ENCODE measurements around the gene TALDO1.

The TALDO1 gene

DNA sequence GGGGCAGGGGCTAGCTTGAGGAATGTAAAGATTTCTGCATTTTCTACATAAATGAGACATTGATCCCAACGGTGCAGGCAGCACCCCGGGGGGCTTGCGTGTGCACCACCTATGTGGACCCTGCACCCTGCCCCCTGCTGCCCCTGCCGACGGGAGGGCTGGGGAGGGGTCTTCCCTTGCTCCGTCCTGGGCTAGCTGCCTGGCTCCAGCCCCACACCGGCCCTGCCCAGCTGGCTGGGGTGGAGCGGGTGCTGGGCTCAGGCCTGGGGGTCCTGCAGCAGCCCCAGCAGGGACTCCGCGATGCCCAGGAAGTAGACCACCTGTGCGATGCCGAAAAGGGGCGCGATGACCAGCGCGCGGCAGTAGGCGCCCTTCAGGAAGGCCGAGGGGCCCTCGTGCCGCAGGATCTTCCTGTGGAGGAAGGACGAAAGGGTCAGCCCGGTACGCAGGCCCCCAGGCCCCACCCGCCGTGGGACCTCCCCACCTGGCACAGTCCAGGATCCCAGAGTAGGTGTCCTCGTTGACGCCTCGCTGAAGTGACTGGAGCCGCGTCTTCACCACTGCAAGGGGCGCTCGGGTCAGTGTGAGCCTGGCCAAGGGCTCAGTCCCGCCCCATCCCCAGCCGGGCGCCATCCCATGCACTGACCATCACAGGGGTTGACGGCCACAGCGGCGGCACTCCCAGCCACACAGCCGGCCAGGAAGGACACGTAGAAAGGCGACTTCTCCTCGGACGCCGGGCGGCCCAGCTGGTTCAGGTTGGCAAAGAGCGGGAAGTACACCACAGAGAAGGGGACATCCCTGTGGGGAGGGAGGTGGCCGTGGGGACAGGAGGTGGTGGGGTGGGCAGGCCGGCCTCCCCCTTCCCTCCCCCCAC lies 44.6 kb downstream of the TALDO1 start:
- Histone ChIP-seq H2AFZ (no peak overlapping the region), H3K9ac (no peak overlapping the region), H3K4me2 (ENCODE audit: low read length) (no peak overlapping the region), H3K4me1 (peaks cover 3% of the 10 kb centered on the region), H3K27me3 (ENCODE audit: control insufficient read depth, insufficient read depth, low read length) (no peaks in the 10 kb centered on the region), H3K79me2 (no peaks in the 10 kb centered on the region), H3K27ac (no peak overlapping the region), H3K36me3 (ENCODE audit: control insufficient read depth, insufficient read depth, low read length) (no peaks in the 10 kb centered on the region), H3K4me3 (ENCODE audit: low read depth, low read length) (no peak overlapping the region), H3K9me3 (ENCODE audit: control insufficient read depth, low read length) (no peaks in the 10 kb centered on the region)
- TF ChIP-seq, protein P1, sequence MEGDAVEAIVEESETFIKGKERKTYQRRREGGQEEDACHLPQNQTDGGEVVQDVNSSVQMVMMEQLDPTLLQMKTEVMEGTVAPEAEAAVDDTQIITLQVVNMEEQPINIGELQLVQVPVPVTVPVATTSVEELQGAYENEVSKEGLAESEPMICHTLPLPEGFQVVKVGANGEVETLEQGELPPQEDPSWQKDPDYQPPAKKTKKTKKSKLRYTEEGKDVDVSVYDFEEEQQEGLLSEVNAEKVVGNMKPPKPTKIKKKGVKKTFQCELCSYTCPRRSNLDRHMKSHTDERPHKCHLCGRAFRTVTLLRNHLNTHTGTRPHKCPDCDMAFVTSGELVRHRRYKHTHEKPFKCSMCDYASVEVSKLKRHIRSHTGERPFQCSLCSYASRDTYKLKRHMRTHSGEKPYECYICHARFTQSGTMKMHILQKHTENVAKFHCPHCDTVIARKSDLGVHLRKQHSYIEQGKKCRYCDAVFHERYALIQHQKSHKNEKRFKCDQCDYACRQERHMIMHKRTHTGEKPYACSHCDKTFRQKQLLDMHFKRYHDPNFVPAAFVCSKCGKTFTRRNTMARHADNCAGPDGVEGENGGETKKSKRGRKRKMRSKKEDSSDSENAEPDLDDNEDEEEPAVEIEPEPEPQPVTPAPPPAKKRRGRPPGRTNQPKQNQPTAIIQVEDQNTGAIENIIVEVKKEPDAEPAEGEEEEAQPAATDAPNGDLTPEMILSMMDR (IDR thresholded peaks at IDR 0.05): no peak

DNA sequence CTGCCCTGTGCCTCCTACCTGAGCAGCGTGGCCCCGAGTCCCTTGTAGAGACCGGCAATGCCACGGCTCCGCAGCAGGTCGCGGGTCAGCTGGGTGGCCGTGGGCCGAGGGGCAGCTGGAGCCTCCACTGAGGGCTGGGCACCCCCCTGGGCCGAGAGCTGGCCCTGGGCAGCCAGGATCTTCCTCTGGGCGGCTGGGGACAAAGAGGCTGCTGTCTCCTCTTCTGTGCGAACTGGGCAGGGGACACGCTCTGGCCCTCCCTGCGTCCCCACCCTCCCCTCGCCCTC lies 45.2 kb downstream of the TALDO1 start:
- TF ChIP-seq, protein P1 (IDR thresholded peaks at IDR 0.05): no peak
- no peak overlapping the region for H3K27ac ChIP-seq
- no peaks in the 10 kb centered on the region for H3K36me3 ChIP-seq (ENCODE audit: control insufficient read depth, insufficient read depth, low read length)
- H3K79me2 ChIP-seq: no peaks in the 10 kb centered on the region
- H3K27me3 ChIP-seq (ENCODE audit: control insufficient read depth, insufficient read depth, low read length): no peaks in the 10 kb centered on the region
- no peak overlapping the region for H3K4me3 ChIP-seq (ENCODE audit: low read depth, low read length)
- no peak overlapping the region for H3K9ac ChIP-seq
- H3K4me2 ChIP-seq (ENCODE audit: low read length): no peak overlapping the region
- H2AFZ ChIP-seq: no peak overlapping the region
- no peaks in the 10 kb centered on the region for H3K9me3 ChIP-seq (ENCODE audit: control insufficient read depth, low read length)
- peaks cover 4% of the 10 kb centered on the region for H3K4me1 ChIP-seq

DNA sequence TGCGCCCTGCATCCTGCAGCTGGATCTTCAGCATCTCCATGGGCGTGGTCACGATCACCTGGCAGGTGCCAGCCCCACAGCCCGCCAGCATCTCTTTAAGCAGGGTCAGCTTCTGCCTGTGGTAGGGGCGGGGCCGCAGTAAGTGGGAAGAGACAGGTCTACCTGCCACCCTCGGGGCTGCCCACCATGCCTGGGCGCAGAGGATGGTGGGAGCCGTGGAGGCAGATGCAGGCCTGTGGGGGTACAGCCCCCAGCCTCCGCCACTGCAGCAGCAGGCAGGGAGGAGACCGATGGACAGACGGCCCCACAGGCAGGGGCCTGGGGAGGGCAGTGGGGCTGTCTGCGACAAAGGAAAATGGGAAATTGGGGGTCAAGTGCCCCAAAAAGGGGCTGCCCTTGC lies 45.6 kb downstream of the TALDO1 start:
- no peak overlapping the region for H2AFZ ChIP-seq
- H3K27me3 ChIP-seq (ENCODE audit: control insufficient read depth, insufficient read depth, low read length): no peaks in the 10 kb centered on the region
- TF ChIP-seq, protein P1 (IDR thresholded peaks at IDR 0.05): no peak

DNA sequence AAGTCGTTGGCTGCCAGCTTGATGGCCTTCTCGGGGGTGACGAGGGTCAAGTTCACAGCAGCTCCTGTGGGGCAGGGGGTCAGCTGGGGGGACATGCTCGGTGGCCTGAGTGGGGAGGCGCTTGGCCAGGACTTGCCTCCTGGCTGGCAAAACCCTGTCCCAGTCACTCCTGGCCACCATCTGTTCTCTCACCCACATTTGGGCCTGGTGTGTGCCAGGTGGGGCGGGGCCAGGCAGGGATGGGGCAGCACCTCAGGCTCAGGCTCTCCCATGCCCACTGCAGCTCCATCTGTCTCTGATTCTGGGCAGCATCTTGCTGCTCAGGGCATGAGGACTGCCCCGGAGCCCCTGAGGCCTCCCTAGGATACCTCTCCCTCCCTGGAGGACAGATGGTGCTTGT lies 46.3 kb downstream of the TALDO1 start:
- Histone ChIP-seq H3K27me3 (ENCODE audit: control insufficient read depth, insufficient read depth, low read length) (no peaks in the 10 kb centered on the region), H3K9ac (no peak overlapping the region), H2AFZ (no peak overlapping the region), H3K4me2 (ENCODE audit: low read length) (no peak overlapping the region), H3K4me3 (ENCODE audit: low read depth, low read length) (no peak overlapping the region), H3K36me3 (ENCODE audit: control insufficient read depth, insufficient read depth, low read length) (no peaks in the 10 kb centered on the region), H3K79me2 (no peaks in the 10 kb centered on the region), H3K27ac (no peak overlapping the region), H3K9me3 (ENCODE audit: control insufficient read depth, low read length) (no peaks in the 10 kb centered on the region), H3K4me1 (peaks cover 4% of the 10 kb centered on the region)
- TF ChIP-seq, protein P1 (IDR thresholded peaks at IDR 0.05): no peak

More for the DNA sequence above, 45.6 kb downstream of the TALDO1 start:
- Histone ChIP-seq H3K4me3 (ENCODE audit: low read depth, low read length) (no peak overlapping the region), H3K4me1 (peaks cover 4% of the 10 kb centered on the region), H3K4me2 (ENCODE audit: low read length) (no peak overlapping the region), H3K79me2 (no peaks in the 10 kb centered on the region), H3K9ac (no peak overlapping the region), H3K27ac (no peak overlapping the region), H3K9me3 (ENCODE audit: control insufficient read depth, low read length) (no peaks in the 10 kb centered on the region), H3K36me3 (ENCODE audit: control insufficient read depth, insufficient read depth, low read length) (no peaks in the 10 kb centered on the region)
